Keratinocyte (primary cell): ENCODE data around the gene NTNG1. TPM values are rescaled to one million over a fixed set of nuclear protein-coding genes. Genes with fewer than 3 reads are reported as not detected.
A peak's percentile ranks its signal among the peaks of the same experiment; 100 is the strongest.

ENCODE experiments used
- DNase-seq: peaks from one replicate; pipeline ENCODE4 v3.0.0-alpha.2; 2011; ENCODE audit warnings: low read depth, missing footprints, low spot score
- FAIRE-seq: peaks from 2 replicates; lab custom pipeline; 2011; peaks lifted over from hg19 to GRCh38; lab: Jason Lieb, UNC
- H2AFZ ChIP-seq: 2 replicates; pipeline ENCODE4 v1.6.0; 2012; ENCODE audit warnings: low read length, control low read depth, inconsistent platforms; ENCODE audit not compliant: control insufficient read depth
- H3K27ac ChIP-seq: 2 replicates; pipeline ENCODE4 v1.5.1; 2011; ENCODE audit warnings: low read length; ENCODE audit not compliant: control insufficient read depth, insufficient read depth
- H3K27me3 ChIP-seq: 3 replicates; pipeline ENCODE4 v1.6.0; 2011; ENCODE audit warnings: low read length; ENCODE audit not compliant: control insufficient read depth, insufficient read depth; ENCODE audit errors: extremely low read depth
- H3K36me3 ChIP-seq, 2 experiments: 2 replicates in 1 of 2; 3 replicates in 1 of 2; pipeline ENCODE4 v1.5.1; 2011; ENCODE audit warnings: low read length in 2 of 2, mild to moderate bottlenecking in 1 of 2; ENCODE audit not compliant: control insufficient read depth in 2 of 2, insufficient read depth in 2 of 2; ENCODE audit errors: extremely low read depth in 1 of 2
- H3K4me1 ChIP-seq: 3 replicates; pipeline ENCODE4 v1.5.1; 2011; ENCODE audit warnings: low read length; ENCODE audit not compliant: control insufficient read depth, insufficient read depth; ENCODE audit errors: extremely low read depth
- H3K4me2 ChIP-seq: 3 replicates; pipeline ENCODE4 v1.6.0; 2011; ENCODE audit warnings: low read depth, low read length; ENCODE audit not compliant: control insufficient read depth, insufficient read depth; ENCODE audit errors: extremely low read depth
- H3K4me3 ChIP-seq, 3 experiments: fragments of 200-600 bp in 1 of 3; sonication (generic) in 1 of 3; 2 replicates in 2 of 3; 3 replicates in 1 of 3; pipeline ENCODE4 v1.5.1; 2011 to 2016; ENCODE audit warnings: low read length in 3 of 3, mild to moderate bottlenecking in 3 of 3, control low read depth in 2 of 3, inconsistent platforms in 1 of 3, low read depth in 1 of 3, mixed read lengths in 1 of 3, mixed run types in 1 of 3, moderate library complexity in 1 of 3; ENCODE audit not compliant: control insufficient read depth in 2 of 3, insufficient read depth in 2 of 3; ENCODE audit errors: extremely low read depth in 1 of 3
- H3K79me2 ChIP-seq: 2 replicates; pipeline ENCODE4 v1.6.0; 2012; ENCODE audit warnings: low read length; ENCODE audit not compliant: control insufficient read depth, insufficient read depth
- H3K9ac ChIP-seq: 3 replicates; pipeline ENCODE4 v1.6.0; 2011; ENCODE audit warnings: low read length; ENCODE audit not compliant: control insufficient read depth, insufficient read depth; ENCODE audit errors: extremely low read depth
- H3K9me1 ChIP-seq: 3 replicates; pipeline ENCODE4 v1.6.0; 2011; ENCODE audit warnings: low read length; ENCODE audit not compliant: control insufficient read depth, insufficient read depth; ENCODE audit errors: extremely low read depth
- H3K9me3 ChIP-seq: 2 replicates; pipeline ENCODE4 v1.5.1; 2012; ENCODE audit warnings: low read depth, low read length; ENCODE audit not compliant: control insufficient read depth
- H4K20me1 ChIP-seq: 3 replicates; pipeline ENCODE4 v1.6.0; 2011; ENCODE audit warnings: low read length; ENCODE audit not compliant: control insufficient read depth, insufficient read depth; ENCODE audit errors: extremely low read depth
- CTCF ChIP-seq, 3 experiments: IDR thresholded peaks in 1 of 3; conservative IDR thresholded peaks in 1 of 3; optimal IDR thresholded peaks in 1 of 3; 2 replicates in 2 of 3; 3 replicates in 1 of 3; pipeline versions ENCODE3 to v1.5.1; 2011; ENCODE audit warnings: low read length in 3 of 3, mild to moderate bottlenecking in 3 of 3, moderate library complexity in 2 of 3, control low read depth in 1 of 3, inconsistent platforms in 1 of 3; ENCODE audit not compliant: insufficient read depth in 2 of 3; ENCODE audit errors: extremely low read depth in 1 of 3
- EZH2 ChIP-seq: IDR thresholded peaks from one replicate; pipeline ENCODE4 v1.6.1; 2012; ENCODE audit warnings: inconsistent platforms, mild to moderate bottlenecking, low read length, moderate library complexity
- dilution Hi-C: fragments of 300-500 bp; cut with MboI; formaldehyde crosslinking; loops from one replicate; pipeline ENCODE4 v1.7.0; 2020; ENCODE audit warnings: low sequenced_read_pairs; ENCODE audit not compliant: extremely low pct_ligation_motif_present
- polyA plus RNA-seq, 5 experiments: library from polyadenylated mRNA; depleted of rRNA in 3 of 5; stranded (reverse) in 3 of 5; stranded (forward) in 1 of 5; unstranded in 1 of 5; fragments of >200 nt; gene quantifications; 1 replicate in 1 of 5; 2 replicates in 3 of 5; 3 replicates in 1 of 5; pipeline versions ENCODE4 v1.2.1 to v1.2.3, GENCODE V29; 2011 to 2012; ENCODE audit warnings: missing spikeins in 2 of 5, low read depth in 1 of 5, low replicate concordance in 1 of 5

Gene NTNG1
- polyA plus RNA-seq, 1 donor (not counting 4 experiments of a cell fraction or from before 2014, with no cell fraction given) = 8.1 TPM

- Histone ChIP-seq H3K4me3 (no peak overlapping the region), H3K4me2 (no peak overlapping the region), H3K27ac (no peak overlapping the region), H3K4me1 (no peaks in the 10 kb centered on the region), H3K27me3 (no peaks in the 10 kb centered on the region), H3K9me1 (no peaks in the 10 kb centered on the region), H3K9ac (no peak overlapping the region), H3K9me3 (no peaks in the 10 kb centered on the region), H3K36me3 (no peaks in the 10 kb centered on the region), H4K20me1 (no peaks in the 10 kb centered on the region), H2AFZ (no peak overlapping the region), H3K79me2 (no peaks in the 10 kb centered on the region)
- FAIRE-seq (no peak), DNase-seq (no peak)
- TF ChIP-seq CTCF (optimal IDR thresholded peaks at IDR 0.05 in 1 of 3, IDR thresholded peaks at IDR 0.05 in 1 of 3, conservative IDR thresholded peaks at IDR 0.05 in 1 of 3; ENCODE audit: extremely low read depth in 1 of 3, insufficient read depth in 2 of 3, low read length in 3 of 3) = no peak
- TF ChIP-seq EZH2 = no peak
- dilution Hi-C loops = no loop called here
Observed at GRCh38 chr1:107132780-107133179, 8.1 kb upstream of the NTNG1 start.

DNA sequence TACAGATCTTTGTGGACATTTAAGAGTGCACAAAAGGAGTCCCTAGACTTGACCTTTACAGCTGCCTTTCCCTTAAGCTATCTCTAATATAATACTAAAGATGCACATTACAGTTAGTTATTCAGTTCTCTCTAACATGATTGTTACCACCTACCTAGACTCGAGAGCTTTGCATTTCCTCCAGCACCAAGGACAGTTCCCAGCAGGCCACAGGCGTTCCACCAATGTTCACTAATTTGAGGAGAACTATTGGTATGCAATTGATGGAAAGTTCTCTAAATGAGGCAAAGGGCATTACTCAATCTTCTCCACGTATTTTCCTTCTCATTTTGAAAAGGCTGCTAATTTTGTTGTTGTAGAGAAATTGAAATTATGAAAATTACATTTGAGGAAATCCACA, 5.4 kb upstream of the NTNG1 start:
- DNase-seq = no peak

More for the DNA sequence above, 5.4 kb upstream of the NTNG1 start:
- Histone ChIP-seq H3K9me3 (no peaks in the 10 kb centered on the region), H2AFZ (no peak overlapping the region), H3K79me2 (no peaks in the 10 kb centered on the region), H3K4me2 (no peak overlapping the region), H3K9ac (no peak overlapping the region), H3K27ac (no peak overlapping the region), H3K27me3 (no peaks in the 10 kb centered on the region), H4K20me1 (no peaks in the 10 kb centered on the region), H3K36me3 (no peaks in the 10 kb centered on the region), H3K4me1 (peaks cover 18% of the 10 kb centered on the region), H3K9me1 (no peaks in the 10 kb centered on the region), H3K4me3 (no peak overlapping the region)
- TF ChIP-seq CTCF (optimal IDR thresholded peaks at IDR 0.05 in 1 of 3, IDR thresholded peaks at IDR 0.05 in 1 of 3, conservative IDR thresholded peaks at IDR 0.05 in 1 of 3; ENCODE audit: extremely low read depth in 1 of 3, insufficient read depth in 2 of 3, low read length in 3 of 3) (no peak), EZH2 (no peak)
- FAIRE-seq = peak; percentile 73
- dilution Hi-C loops = no loop called here
